Gastroesophageal sphincter (tissue), 3 donors: ENCODE results near the gene HCRTR1.

Experiments
- CTCF ChIP-seq, 4 experiments: fragments of 200-600 bp in 2 of 4; fragments of 450-650 bp in 2 of 4; sonication (generic) in 1 of 4; IDR thresholded peaks; one replicate each; pipeline ENCODE4 v1.5.1; 2017 to 2019; ENCODE audit warnings: antibody characterized with exemption in 4 of 4, mild to moderate bottlenecking in 2 of 4, moderate library complexity in 2 of 4
- EP300 ChIP-seq: sonication (generic); formaldehyde crosslinking; IDR thresholded peaks from one replicate; pipeline ENCODE4 v1.6.1; 2017; ENCODE audit warnings: antibody characterized with exemption, mild to moderate bottlenecking
- POLR2A ChIP-seq, 2 donors: fragments of 450-650 bp; IDR thresholded peaks; one replicate each; pipeline ENCODE4 v1.6.1; 2017; ENCODE audit warnings: antibody characterized with exemption in 2 of 2, mild to moderate bottlenecking in 2 of 2, moderate library complexity in 1 of 2
- POLR2AphosphoS5 ChIP-seq: sonication (generic); formaldehyde crosslinking; IDR thresholded peaks from one replicate; pipeline ENCODE4 v1.6.1; 2017; ENCODE audit warnings: antibody characterized with exemption

- TF ChIP-seq POLR2A (IDR thresholded peaks at IDR 0.05) (no peak), CTCF (IDR thresholded peaks at IDR 0.05) (no peak), EP300 (no peak), POLR2AphosphoS5 (no peak)
Measured at GRCh38 chr1:31609514-31610118, 7.9 kb upstream of the HCRTR1 start.
